Peyer's patch (tissue), 4 donors: Measurements from ENCODE around the gene BAZ1B.

Source experiments
- POLR2A ChIP-seq, 2 donors: fragments of 450-650 bp; IDR thresholded peaks; one replicate each; pipeline ENCODE4 v1.5.1; 2017; ENCODE audit warnings: antibody characterized with exemption in 2 of 2, mild to moderate bottlenecking in 2 of 2, moderate library complexity in 2 of 2
- TF ChIP-seq, protein P1 (sequence below), 6 experiments: fragments of 450-650 bp in 4 of 6; fragments of 200-600 bp in 2 of 6; sonication (generic) in 1 of 6; IDR thresholded peaks; one replicate each; pipeline ENCODE4 v1.5.1; 2017 to 2019; ENCODE audit warnings: antibody characterized with exemption in 6 of 6, mild to moderate bottlenecking in 3 of 6, moderate library complexity in 1 of 6

DNA sequence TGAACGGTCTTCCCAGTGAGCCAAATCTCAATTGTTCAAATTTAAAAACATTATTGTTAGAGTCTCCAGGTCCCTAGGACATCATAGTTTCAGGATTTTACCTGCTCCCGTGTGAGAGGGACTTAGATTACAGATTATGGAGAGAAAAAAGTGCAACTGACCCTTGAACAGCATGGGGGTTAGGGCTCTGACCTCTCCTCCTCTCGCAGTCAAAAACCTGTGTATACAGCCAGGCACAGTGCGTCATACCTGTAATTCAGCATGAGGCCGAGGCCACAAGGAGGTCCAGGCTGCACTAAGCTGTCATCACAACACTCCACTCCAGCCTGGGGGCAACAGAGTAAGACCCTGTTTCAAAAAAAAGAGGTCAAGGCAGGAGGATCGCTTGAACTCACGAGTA lies 25.5 kb downstream of the BAZ1B start:
- TF ChIP-seq, protein P1, sequence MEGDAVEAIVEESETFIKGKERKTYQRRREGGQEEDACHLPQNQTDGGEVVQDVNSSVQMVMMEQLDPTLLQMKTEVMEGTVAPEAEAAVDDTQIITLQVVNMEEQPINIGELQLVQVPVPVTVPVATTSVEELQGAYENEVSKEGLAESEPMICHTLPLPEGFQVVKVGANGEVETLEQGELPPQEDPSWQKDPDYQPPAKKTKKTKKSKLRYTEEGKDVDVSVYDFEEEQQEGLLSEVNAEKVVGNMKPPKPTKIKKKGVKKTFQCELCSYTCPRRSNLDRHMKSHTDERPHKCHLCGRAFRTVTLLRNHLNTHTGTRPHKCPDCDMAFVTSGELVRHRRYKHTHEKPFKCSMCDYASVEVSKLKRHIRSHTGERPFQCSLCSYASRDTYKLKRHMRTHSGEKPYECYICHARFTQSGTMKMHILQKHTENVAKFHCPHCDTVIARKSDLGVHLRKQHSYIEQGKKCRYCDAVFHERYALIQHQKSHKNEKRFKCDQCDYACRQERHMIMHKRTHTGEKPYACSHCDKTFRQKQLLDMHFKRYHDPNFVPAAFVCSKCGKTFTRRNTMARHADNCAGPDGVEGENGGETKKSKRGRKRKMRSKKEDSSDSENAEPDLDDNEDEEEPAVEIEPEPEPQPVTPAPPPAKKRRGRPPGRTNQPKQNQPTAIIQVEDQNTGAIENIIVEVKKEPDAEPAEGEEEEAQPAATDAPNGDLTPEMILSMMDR (IDR thresholded peaks at IDR 0.05), result no peak
- TF ChIP-seq POLR2A (IDR thresholded peaks at IDR 0.05), result no peak
